Astrocyte of the cerebellum (primary cell): ENCODE data around the gene SERBP1.
A peak's percentile ranks its signal among the peaks of the same experiment; 100 is the strongest.

Experiments
- DNase-seq: peaks from one replicate; pipeline ENCODE4 v3.0.0-alpha.2; 2011; ENCODE audit warnings: low read depth
- H3K4me3 ChIP-seq: 2 replicates; pipeline ENCODE4 v1.5.1; 2011; ENCODE audit warnings: mild to moderate bottlenecking, low read depth, low read length, moderate library complexity
- in situ Hi-C: cut with HindIII; loops from 2 replicates; pipeline ENCODE4 v1.10.0; 2017; ENCODE audit warnings: low sequenced_read_pairs
- TF ChIP-seq, protein P1 (sequence below): IDR thresholded peaks from 2 replicates; pipeline ENCODE4 v1.5.1; 2012; ENCODE audit warnings: low read length, low read depth, moderate library complexity, mild to moderate bottlenecking; ENCODE audit errors: missing control alignments

Gene SERBP1

DNA sequence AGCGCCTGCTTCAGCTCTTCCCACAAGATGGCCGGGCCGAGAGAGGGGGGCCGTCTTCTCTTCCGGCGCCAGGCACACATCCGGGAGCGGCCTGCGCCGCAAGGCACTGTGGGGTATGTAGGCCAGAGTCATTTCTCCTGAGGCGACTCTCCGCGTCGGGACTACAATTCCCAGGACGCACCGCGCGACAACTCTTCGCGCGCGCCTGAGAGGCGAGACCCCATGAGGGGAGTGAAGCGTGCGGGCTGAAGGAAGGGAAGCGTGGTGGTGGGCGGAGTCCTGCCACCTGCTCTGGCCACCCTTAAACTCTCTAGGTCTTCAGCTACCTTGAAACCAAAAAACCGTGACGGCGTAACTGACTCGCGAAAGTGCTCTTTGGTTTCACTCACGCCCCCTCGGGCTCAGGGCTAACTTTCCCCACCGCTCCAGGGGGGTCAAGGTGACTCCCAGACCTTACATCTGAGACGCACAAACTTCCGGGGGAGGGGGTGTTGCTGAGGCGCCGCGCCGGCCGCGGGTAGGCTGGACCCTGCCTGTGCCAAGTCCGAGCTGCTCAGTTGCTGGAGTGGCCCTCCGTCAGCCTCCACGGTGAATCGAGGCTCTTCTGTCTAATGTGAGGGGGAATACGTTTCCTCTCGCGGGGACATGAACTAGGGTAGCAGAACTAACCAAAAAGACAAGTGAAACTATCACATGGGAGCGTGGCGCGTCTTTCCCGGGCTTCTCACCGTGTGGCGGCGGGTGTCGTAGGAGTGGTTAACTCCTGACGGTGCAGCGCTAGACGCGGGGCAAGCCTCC is at the start of gene SERBP1:
Gene SERBP1, minus strand, starts transcription at position 45 of the 798 bp plus-strand sequence. CDS start 102 bp downstream, outside the sequence.
- peak; percentile 94 for DNase-seq
- peak within 1 kb of the TSS; percentile 89 for H3K4me3 ChIP-seq
- in situ Hi-C loops: no loop called here
- TF ChIP-seq, protein P1, sequence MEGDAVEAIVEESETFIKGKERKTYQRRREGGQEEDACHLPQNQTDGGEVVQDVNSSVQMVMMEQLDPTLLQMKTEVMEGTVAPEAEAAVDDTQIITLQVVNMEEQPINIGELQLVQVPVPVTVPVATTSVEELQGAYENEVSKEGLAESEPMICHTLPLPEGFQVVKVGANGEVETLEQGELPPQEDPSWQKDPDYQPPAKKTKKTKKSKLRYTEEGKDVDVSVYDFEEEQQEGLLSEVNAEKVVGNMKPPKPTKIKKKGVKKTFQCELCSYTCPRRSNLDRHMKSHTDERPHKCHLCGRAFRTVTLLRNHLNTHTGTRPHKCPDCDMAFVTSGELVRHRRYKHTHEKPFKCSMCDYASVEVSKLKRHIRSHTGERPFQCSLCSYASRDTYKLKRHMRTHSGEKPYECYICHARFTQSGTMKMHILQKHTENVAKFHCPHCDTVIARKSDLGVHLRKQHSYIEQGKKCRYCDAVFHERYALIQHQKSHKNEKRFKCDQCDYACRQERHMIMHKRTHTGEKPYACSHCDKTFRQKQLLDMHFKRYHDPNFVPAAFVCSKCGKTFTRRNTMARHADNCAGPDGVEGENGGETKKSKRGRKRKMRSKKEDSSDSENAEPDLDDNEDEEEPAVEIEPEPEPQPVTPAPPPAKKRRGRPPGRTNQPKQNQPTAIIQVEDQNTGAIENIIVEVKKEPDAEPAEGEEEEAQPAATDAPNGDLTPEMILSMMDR: no peak

GRCh38 chr1:67479146-67479891 is 49.1 kb upstream of the SERBP1 start:
- no peak overlapping the region for H3K4me3 ChIP-seq
- TF ChIP-seq, protein P1: no peak
- in situ Hi-C loops: no loop called here
- DNase-seq: no peak

DNA sequence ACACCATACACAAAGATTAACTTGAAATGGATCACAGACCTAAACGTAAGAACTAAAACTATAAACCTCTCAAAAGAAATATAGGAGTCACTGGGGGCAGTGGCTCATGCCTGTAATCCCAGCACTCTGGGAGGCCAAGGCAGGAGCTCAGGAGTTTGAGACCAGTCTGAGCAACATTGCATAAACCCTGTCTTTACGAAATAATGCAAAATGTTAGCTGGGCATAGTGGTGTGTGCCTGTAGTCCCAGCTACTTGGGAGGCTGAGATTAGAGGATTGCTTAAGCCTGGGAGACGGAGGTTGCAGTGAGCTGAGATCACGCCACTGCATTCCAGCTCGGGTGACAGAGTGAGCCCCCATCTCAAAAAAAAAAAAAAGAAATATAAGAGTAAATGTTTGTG is 46.7 kb upstream of the SERBP1 start:
- H3K4me3 ChIP-seq: no peak overlapping the region
- TF ChIP-seq, protein P1: no peak
- no peak for DNase-seq
- in situ Hi-C loops: no loop called here

DNA sequence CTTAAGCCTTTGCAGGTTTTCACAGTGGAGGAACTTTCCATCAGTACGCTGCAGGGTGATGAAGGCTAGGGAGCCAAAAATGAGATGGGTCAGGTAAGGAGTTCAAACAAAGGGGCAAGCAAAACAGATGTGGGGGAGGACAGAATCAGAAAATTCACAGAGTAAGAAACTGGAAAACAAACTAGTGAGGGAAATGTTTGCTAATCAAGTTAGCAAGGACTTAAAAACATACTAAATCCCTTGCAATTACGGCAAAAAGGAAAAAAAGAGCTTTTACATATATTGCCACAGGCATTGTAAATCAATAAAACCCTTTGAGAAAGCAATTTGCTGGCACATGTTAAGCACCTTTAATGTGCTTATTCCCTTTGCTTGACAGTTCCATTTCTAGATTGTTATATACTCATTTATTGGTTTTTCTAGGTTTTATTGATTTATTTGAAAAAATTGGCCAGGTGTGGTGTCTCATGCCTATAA is 45.8 kb upstream of the SERBP1 start:
- no peak for DNase-seq
- no peak overlapping the region for H3K4me3 ChIP-seq
- TF ChIP-seq, protein P1: no peak
- in situ Hi-C loops: no loop called here

- no peak for DNase-seq
- H3K4me3 ChIP-seq: no peak overlapping the region
- in situ Hi-C loops: no loop called here
- TF ChIP-seq, protein P1: no peak
Observed at GRCh38 chr1:67472056-67472455, 41.9 kb upstream of the SERBP1 start.

- DNase-seq: no peak
- H3K4me3 ChIP-seq: no peak overlapping the region
- TF ChIP-seq, protein P1: no peak
- in situ Hi-C loops: no loop called here
Observed at GRCh38 chr1:67469431-67469830, 39.2 kb upstream of the SERBP1 start.
